ENCODE results near the gene CHST3.
"Not testable (repeated sequence)": the region's sequence is repeated elsewhere in the genome, so short reads cannot be mapped to it uniquely, and the experiment has no call there.

The CHST3 gene

GRCh38 chr10:72030762-72031543 is 66.8 kb downstream of the CHST3 start:
- DNase-seq = no peak
- no peaks in the 10 kb centered on the region for H3K27me3 Mint-ChIP-seq
- peaks cover 9% of the 10 kb centered on the region for H3K4me1 Mint-ChIP-seq
- no peak for ATAC-seq
- no peak overlapping the region for H3K27ac Mint-ChIP-seq
- H3K36me3 Mint-ChIP-seq (ENCODE audit: low read depth) = no peaks in the 10 kb centered on the region
- no peak overlapping the region for H3K4me3 Mint-ChIP-seq
- H3K9me3 Mint-ChIP-seq = no peaks in the 10 kb centered on the region

GRCh38 chr10:72031706-72032105 is 67.5 kb downstream of the CHST3 start:
- Mint-ChIP-seq H3K4me3 (no peak overlapping the region), H3K36me3 (ENCODE audit: low read depth) (no peaks in the 10 kb centered on the region), H3K27me3 (no peaks in the 10 kb centered on the region), H3K27ac (no peak overlapping the region), H3K9me3 (no peaks in the 10 kb centered on the region), H3K4me1 (peaks cover 9% of the 10 kb centered on the region)
- ATAC-seq = no peak
- no peak for DNase-seq

GRCh38 chr10:72032409-72033162 is 68.4 kb downstream of the CHST3 start:
- not testable (repeated sequence) for H3K4me3 Mint-ChIP-seq; H3K27ac Mint-ChIP-seq; H3K36me3 Mint-ChIP-seq (ENCODE audit: low read depth); ATAC-seq; DNase-seq; H3K9me3 Mint-ChIP-seq; H3K27me3 Mint-ChIP-seq; H3K4me1 Mint-ChIP-seq

GRCh38 chr10:72034040-72034499 is 69.9 kb downstream of the CHST3 start:
- no peak overlapping the region for H3K4me3 Mint-ChIP-seq
- DNase-seq (no peak), ATAC-seq (no peak)
- no peaks in the 10 kb centered on the region for H3K27me3 Mint-ChIP-seq
- H3K9me3 Mint-ChIP-seq = no peaks in the 10 kb centered on the region
- no peak overlapping the region for H3K27ac Mint-ChIP-seq
- H3K36me3 Mint-ChIP-seq (ENCODE audit: low read depth) = no peaks in the 10 kb centered on the region
- H3K4me1 Mint-ChIP-seq = no peaks in the 10 kb centered on the region

GRCh38 chr10:72034761-72035160 is 70.6 kb downstream of the CHST3 start:
- ATAC-seq = no peak
- DNase-seq = no peak
- H3K27me3 Mint-ChIP-seq = no peaks in the 10 kb centered on the region
- no peak overlapping the region for H3K27ac Mint-ChIP-seq
- H3K9me3 Mint-ChIP-seq = no peaks in the 10 kb centered on the region
- no peaks in the 10 kb centered on the region for H3K36me3 Mint-ChIP-seq (ENCODE audit: low read depth)
- no peaks in the 10 kb centered on the region for H3K4me1 Mint-ChIP-seq
- no peak overlapping the region for H3K4me3 Mint-ChIP-seq

- DNase-seq (no peak), ATAC-seq (no peak)
- H3K4me1 Mint-ChIP-seq = no peaks in the 10 kb centered on the region
- no peak overlapping the region for H3K27ac Mint-ChIP-seq
- H3K36me3 Mint-ChIP-seq (ENCODE audit: low read depth) = no peaks in the 10 kb centered on the region
- H3K4me3 Mint-ChIP-seq = no peak overlapping the region
- H3K27me3 Mint-ChIP-seq = no peaks in the 10 kb centered on the region
- H3K9me3 Mint-ChIP-seq = no peaks in the 10 kb centered on the region
These were observed 71.2 kb downstream of the CHST3 start for GRCh38 chr10:72035252-72035887.

GRCh38 chr10:72037266-72037665 is 73.1 kb downstream of the CHST3 start:
- no peaks in the 10 kb centered on the region for H3K27me3 Mint-ChIP-seq
- ATAC-seq (no peak), DNase-seq (no peak)
- H3K9me3 Mint-ChIP-seq = no peaks in the 10 kb centered on the region
- no peaks in the 10 kb centered on the region for H3K4me1 Mint-ChIP-seq
- no peak overlapping the region for H3K4me3 Mint-ChIP-seq
- H3K36me3 Mint-ChIP-seq (ENCODE audit: low read depth) = no peaks in the 10 kb centered on the region
- no peak overlapping the region for H3K27ac Mint-ChIP-seq

- no peak for ATAC-seq
- no peaks in the 10 kb centered on the region for H3K9me3 Mint-ChIP-seq
These were observed 73.6 kb downstream of the CHST3 start for GRCh38 chr10:72037811-72038210.

GRCh38 chr10:72038458-72039001 is 74.3 kb downstream of the CHST3 start:
- DNase-seq (no peak), ATAC-seq (no peak)
- Mint-ChIP-seq H3K36me3 (ENCODE audit: low read depth) (no peaks in the 10 kb centered on the region), H3K9me3 (no peaks in the 10 kb centered on the region), H3K4me1 (no peaks in the 10 kb centered on the region), H3K27me3 (no peaks in the 10 kb centered on the region), H3K4me3 (no peak overlapping the region), H3K27ac (no peak overlapping the region)

More at GRCh38 chr10:72037811-72038210, 73.6 kb downstream of the CHST3 start:
- H3K4me1 Mint-ChIP-seq = no peaks in the 10 kb centered on the region
- DNase-seq = no peak
- H3K4me3 Mint-ChIP-seq = no peak overlapping the region
- no peak overlapping the region for H3K27ac Mint-ChIP-seq
- H3K36me3 Mint-ChIP-seq (ENCODE audit: low read depth) = no peaks in the 10 kb centered on the region
- H3K27me3 Mint-ChIP-seq = no peaks in the 10 kb centered on the region

- Mint-ChIP-seq H3K4me1 (no peaks in the 10 kb centered on the region), H3K36me3 (ENCODE audit: low read depth) (no peaks in the 10 kb centered on the region), H3K9me3 (no peaks in the 10 kb centered on the region), H3K4me3 (no peak overlapping the region), H3K27me3 (no peaks in the 10 kb centered on the region), H3K27ac (no peak overlapping the region)
- DNase-seq (no peak), ATAC-seq (peak; percentile 43)
These were observed 75.2 kb downstream of the CHST3 start for GRCh38 chr10:72039377-72039776.

GRCh38 chr10:72041491-72041890 is 77.3 kb downstream of the CHST3 start:
- H3K36me3 Mint-ChIP-seq (ENCODE audit: low read depth) = no peaks in the 10 kb centered on the region
- H3K27ac Mint-ChIP-seq = no peak overlapping the region
- DNase-seq = no peak
- ATAC-seq = no peak
- no peak overlapping the region for H3K4me3 Mint-ChIP-seq
- H3K4me1 Mint-ChIP-seq = peaks cover 4% of the 10 kb centered on the region
- H3K9me3 Mint-ChIP-seq = no peaks in the 10 kb centered on the region
- H3K27me3 Mint-ChIP-seq = no peaks in the 10 kb centered on the region

- no peaks in the 10 kb centered on the region for H3K9me3 Mint-ChIP-seq
- no peak for ATAC-seq
- H3K27me3 Mint-ChIP-seq = no peaks in the 10 kb centered on the region
- no peaks in the 10 kb centered on the region for H3K36me3 Mint-ChIP-seq (ENCODE audit: low read depth)
- H3K27ac Mint-ChIP-seq = no peak overlapping the region
- DNase-seq = no peak
- no peak overlapping the region for H3K4me3 Mint-ChIP-seq
- peaks cover 5% of the 10 kb centered on the region for H3K4me1 Mint-ChIP-seq
These were observed 79.0 kb downstream of the CHST3 start for GRCh38 chr10:72043016-72043834.

GRCh38 chr10:72044417-72045041 is 80.3 kb downstream of the CHST3 start:
- no peaks in the 10 kb centered on the region for H3K9me3 Mint-ChIP-seq
- no peaks in the 10 kb centered on the region for H3K36me3 Mint-ChIP-seq (ENCODE audit: low read depth)
- no peak for DNase-seq
- no peaks in the 10 kb centered on the region for H3K27me3 Mint-ChIP-seq
- H3K27ac Mint-ChIP-seq = no peak overlapping the region
- peaks cover 14% of the 10 kb centered on the region for H3K4me1 Mint-ChIP-seq
- ATAC-seq = no peak
- H3K4me3 Mint-ChIP-seq = no peak overlapping the region

- no peak overlapping the region for H3K4me3 Mint-ChIP-seq
- peaks cover 4% of the 10 kb centered on the region for H3K36me3 Mint-ChIP-seq (ENCODE audit: low read depth)
- no peaks in the 10 kb centered on the region for H3K9me3 Mint-ChIP-seq
- H3K27me3 Mint-ChIP-seq = no peaks in the 10 kb centered on the region
- ATAC-seq (no peak), DNase-seq (no peak)
- no peak overlapping the region for H3K27ac Mint-ChIP-seq
- H3K4me1 Mint-ChIP-seq = peaks cover 25% of the 10 kb centered on the region
These were observed 81.4 kb downstream of the CHST3 start for GRCh38 chr10:72045586-72045985.
